Activated gamma-delta T cell treated with Interleukin-2 at 50 U/mL for 16 hours (primary cell): ENCODE results near the gene GNAL.
"Not testable (repeated sequence)": the region's sequence is repeated elsewhere in the genome, so short reads cannot be mapped to it uniquely, and the experiment has no call there.

Source experiments
- DNase-seq: peaks from one replicate; pipeline ENCODE4 v3.0.0-alpha.2; 2020

The GNAL gene

GRCh38 chr18:11688972-11689668 is at the start of gene GNAL:
TSS of gene GNAL (plus strand) at chr18:11689264. CDS start at chr18:11689564, 300 bp downstream.
- peak; percentile 10 for DNase-seq

GRCh38 chr18:11647310-11647709 is 41.8 kb upstream of the GNAL start:
- DNase-seq = not testable (repeated sequence)

- DNase-seq = not testable (repeated sequence)
These were observed 41.3 kb upstream of the GNAL start for GRCh38 chr18:11647804-11648203.

GRCh38 chr18:11649839-11650238 is 39.2 kb upstream of the GNAL start:
- no peak for DNase-seq

GRCh38 chr18:11651899-11652298 is 37.2 kb upstream of the GNAL start:
- DNase-seq = no peak

GRCh38 chr18:11653521-11653920 is 35.5 kb upstream of the GNAL start:
- DNase-seq = no peak

- peak; percentile 12 for DNase-seq
These were observed 34.1 kb upstream of the GNAL start for GRCh38 chr18:11654736-11655605.

- DNase-seq = no peak
These were observed 33.5 kb upstream of the GNAL start for GRCh38 chr18:11655606-11655932.

GRCh38 chr18:11657152-11657551 is 31.9 kb upstream of the GNAL start:
- no peak for DNase-seq

GRCh38 chr18:11657554-11657953 is 31.5 kb upstream of the GNAL start:
- no peak for DNase-seq

GRCh38 chr18:11658019-11658418 is 31.0 kb upstream of the GNAL start:
- no peak for DNase-seq

GRCh38 chr18:11658989-11659388 is 30.1 kb upstream of the GNAL start:
- no peak for DNase-seq

GRCh38 chr18:11660691-11661090 is 28.4 kb upstream of the GNAL start:
- no peak for DNase-seq

- no peak for DNase-seq
These were observed 27.6 kb upstream of the GNAL start for GRCh38 chr18:11661430-11661829.

GRCh38 chr18:11663439-11664029 is 25.5 kb upstream of the GNAL start:
- no peak for DNase-seq

GRCh38 chr18:11664286-11664685 is 24.8 kb upstream of the GNAL start:
- DNase-seq = no peak

GRCh38 chr18:11665146-11665545 is 23.9 kb upstream of the GNAL start:
- DNase-seq = no peak

GRCh38 chr18:11665587-11665986 is 23.5 kb upstream of the GNAL start:
- no peak for DNase-seq

GRCh38 chr18:11666176-11666575 is 22.9 kb upstream of the GNAL start:
- DNase-seq = no peak

- no peak for DNase-seq
These were observed 22.2 kb upstream of the GNAL start for GRCh38 chr18:11666831-11667230.

- DNase-seq = no peak
These were observed 21.5 kb upstream of the GNAL start for GRCh38 chr18:11667578-11667977.

- no peak for DNase-seq
These were observed 20.5 kb upstream of the GNAL start for GRCh38 chr18:11668441-11669169.

- DNase-seq = no peak
These were observed 19.7 kb upstream of the GNAL start for GRCh38 chr18:11669271-11669947.
